ENCODE data around the gene DIPK1C. TPM values are rescaled to one million over a fixed set of nuclear protein-coding genes. Genes with fewer than 3 reads are reported as not detected.
A peak's percentile ranks its signal among the peaks of the same experiment; 100 is the strongest.
"Not testable (repeated sequence)": the region's sequence is repeated elsewhere in the genome, so short reads cannot be mapped to it uniquely, and the experiment has no call there.

DIPK1C gene
- polyA plus RNA-seq, 2 of the 4 experiments (the other 2 are of a cell fraction): not detected

DNA sequence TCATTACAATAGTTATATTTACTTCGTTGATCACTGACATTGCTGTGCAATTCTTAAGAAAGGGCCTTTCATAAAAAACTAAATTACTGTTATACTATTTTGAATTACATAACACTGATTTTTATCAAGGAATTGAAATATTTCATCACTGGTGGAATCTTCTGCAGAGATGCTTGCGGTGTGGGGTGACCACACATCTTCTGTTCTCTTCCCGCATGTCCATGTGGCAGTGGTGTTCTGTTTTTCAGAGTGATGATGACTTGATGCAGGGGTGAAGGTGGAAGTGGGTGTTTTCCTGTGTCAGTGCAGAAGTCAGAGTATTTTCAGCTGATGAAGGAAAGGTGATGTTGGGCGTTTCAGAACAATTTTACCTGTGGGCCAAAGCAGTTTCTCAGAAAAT lies 46.0 kb upstream of the DIPK1C start:
- ATAC-seq (no peak), FAIRE-seq (no peak)
- POLR2A ChIA-PET: no interaction called here

DNA sequence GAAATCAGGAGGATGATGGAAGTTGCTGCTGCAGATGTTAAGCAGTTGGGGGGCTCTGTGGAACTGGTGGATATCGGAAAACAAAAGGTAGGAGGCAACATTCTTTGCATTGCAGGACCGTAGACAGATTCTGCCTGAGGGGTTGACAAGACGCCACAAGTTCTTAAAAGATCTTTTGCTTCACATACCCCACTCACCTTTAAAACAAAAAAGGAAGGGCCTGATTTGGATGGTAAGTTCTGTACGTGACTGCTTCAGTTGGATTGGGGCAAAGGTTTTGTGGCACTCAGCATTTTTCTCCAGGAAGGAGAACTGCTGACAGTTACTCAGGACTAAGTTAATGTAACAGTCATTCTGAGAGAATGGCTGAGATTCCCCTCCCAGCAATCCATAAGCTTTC lies 44.3 kb upstream of the DIPK1C start:
- Histone ChIP-seq H3K4me2 (no peak overlapping the region), H3K27ac (no peak overlapping the region), H3K9me3 (no peaks in the 10 kb centered on the region), H3K4me1 (peaks cover 6% of the 10 kb centered on the region; the same call in 1 of the 3 replicates), H3K4me3 (no peak overlapping the region)
- FAIRE-seq (no peak), ATAC-seq (no peak), DNase-seq (ENCODE audit: low read depth in 1 of 2, low spot score in 1 of 2) (no peak)
- ChIA-PET CTCF (no interaction called here), POLR2A (no interaction called here)
- TF ChIP-seq, protein P1, sequence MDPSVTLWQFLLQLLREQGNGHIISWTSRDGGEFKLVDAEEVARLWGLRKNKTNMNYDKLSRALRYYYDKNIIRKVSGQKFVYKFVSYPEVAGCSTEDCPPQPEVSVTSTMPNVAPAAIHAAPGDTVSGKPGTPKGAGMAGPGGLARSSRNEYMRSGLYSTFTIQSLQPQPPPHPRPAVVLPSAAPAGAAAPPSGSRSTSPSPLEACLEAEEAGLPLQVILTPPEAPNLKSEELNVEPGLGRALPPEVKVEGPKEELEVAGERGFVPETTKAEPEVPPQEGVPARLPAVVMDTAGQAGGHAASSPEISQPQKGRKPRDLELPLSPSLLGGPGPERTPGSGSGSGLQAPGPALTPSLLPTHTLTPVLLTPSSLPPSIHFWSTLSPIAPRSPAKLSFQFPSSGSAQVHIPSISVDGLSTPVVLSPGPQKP (IDR thresholded peaks at IDR 0.05; ENCODE audit: low read depth, low read length): no peak
- TF ChIP-seq MAFK (IDR thresholded peaks at IDR 0.05; ENCODE audit: partially characterized antibody): peak; percentile 40
- 91% methylated on average over 4 of the region's 4 CpGs for WGBS (ENCODE audit: missing lambda C conversion rate)

More for the DNA sequence above, 46.0 kb upstream of the DIPK1C start:
- no peak overlapping the region for H3K4me2 ChIP-seq
- CTCF ChIA-PET: interaction anchor here (0.6 kb wide), 1 partner anchor 27 kb away, joined by 3 read pairs; no protein-coding TSS in a partner anchor
- H3K9me3 ChIP-seq: no peaks in the 10 kb centered on the region
- H3K4me3 ChIP-seq: no peak overlapping the region
- no peaks in the 10 kb centered on the region for H3K4me1 ChIP-seq
- no peak overlapping the region for H3K27ac ChIP-seq
- no peak for DNase-seq (ENCODE audit: low read depth in 1 of 2, low spot score in 1 of 2)
- 98% methylated on average over 4 of the region's 4 CpGs for WGBS (ENCODE audit: missing lambda C conversion rate)
- TF ChIP-seq, protein P2, sequence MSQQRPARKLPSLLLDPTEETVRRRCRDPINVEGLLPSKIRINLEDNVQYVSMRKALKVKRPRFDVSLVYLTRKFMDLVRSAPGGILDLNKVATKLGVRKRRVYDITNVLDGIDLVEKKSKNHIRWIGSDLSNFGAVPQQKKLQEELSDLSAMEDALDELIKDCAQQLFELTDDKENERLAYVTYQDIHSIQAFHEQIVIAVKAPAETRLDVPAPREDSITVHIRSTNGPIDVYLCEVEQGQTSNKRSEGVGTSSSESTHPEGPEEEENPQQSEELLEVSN (IDR thresholded peaks at IDR 0.05; ENCODE audit: borderline replicate concordance, low read depth): no peak
- TF ChIP-seq CBX8 (IDR thresholded peaks at IDR 0.05) (no peak), ZC3H11A (IDR thresholded peaks at IDR 0.05) (no peak), CBX2 (IDR thresholded peaks at IDR 0.05; ENCODE audit: borderline replicate concordance, low read depth) (no peak), MAFK (IDR thresholded peaks at IDR 0.05; ENCODE audit: partially characterized antibody) (no peak), RAD21 (conservative IDR thresholded peaks at IDR 0.05 in 1 of 2, IDR thresholded peaks at IDR 0.05 in 1 of 2) (no peak), EP300 (IDR thresholded peaks at IDR 0.05) (no peak), POLR2A (IDR thresholded peaks at IDR 0.05; ENCODE audit: low read length) (no peak), EHMT2 (IDR thresholded peaks at IDR 0.05; ENCODE audit: low read depth) (no peak), FOSB (CRISPR knock-in tag; IDR thresholded peaks at IDR 0.05) (no peak), HOXB5 (CRISPR knock-in tag; IDR thresholded peaks at IDR 0.05) (no peak), HDAC2 (IDR thresholded peaks at IDR 0.05) (no peak), BHLHE40 (IDR thresholded peaks at IDR 0.05; ENCODE audit: low read depth, low read length) (no peak), EHF (CRISPR knock-in tag; IDR thresholded peaks at IDR 0.05) (no peak), SMC3 (IDR thresholded peaks at IDR 0.05) (no peak), NFE2L2 (conservative IDR thresholded peaks at IDR 0.05; ENCODE audit: low read length) (no peak)
- TF ChIP-seq, protein P3, sequence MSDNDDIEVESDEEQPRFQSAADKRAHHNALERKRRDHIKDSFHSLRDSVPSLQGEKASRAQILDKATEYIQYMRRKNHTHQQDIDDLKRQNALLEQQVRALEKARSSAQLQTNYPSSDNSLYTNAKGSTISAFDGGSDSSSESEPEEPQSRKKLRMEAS (IDR thresholded peaks at IDR 0.05): no peak
- TF ChIP-seq, protein P4, sequence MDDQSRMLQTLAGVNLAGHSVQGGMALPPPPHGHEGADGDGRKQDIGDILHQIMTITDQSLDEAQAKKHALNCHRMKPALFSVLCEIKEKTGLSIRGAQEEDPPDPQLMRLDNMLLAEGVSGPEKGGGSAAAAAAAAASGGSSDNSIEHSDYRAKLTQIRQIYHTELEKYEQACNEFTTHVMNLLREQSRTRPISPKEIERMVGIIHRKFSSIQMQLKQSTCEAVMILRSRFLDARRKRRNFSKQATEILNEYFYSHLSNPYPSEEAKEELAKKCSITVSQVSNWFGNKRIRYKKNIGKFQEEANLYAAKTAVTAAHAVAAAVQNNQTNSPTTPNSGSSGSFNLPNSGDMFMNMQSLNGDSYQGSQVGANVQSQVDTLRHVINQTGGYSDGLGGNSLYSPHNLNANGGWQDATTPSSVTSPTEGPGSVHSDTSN (IDR thresholded peaks at IDR 0.05): no peak
- TF ChIP-seq, protein P5, sequence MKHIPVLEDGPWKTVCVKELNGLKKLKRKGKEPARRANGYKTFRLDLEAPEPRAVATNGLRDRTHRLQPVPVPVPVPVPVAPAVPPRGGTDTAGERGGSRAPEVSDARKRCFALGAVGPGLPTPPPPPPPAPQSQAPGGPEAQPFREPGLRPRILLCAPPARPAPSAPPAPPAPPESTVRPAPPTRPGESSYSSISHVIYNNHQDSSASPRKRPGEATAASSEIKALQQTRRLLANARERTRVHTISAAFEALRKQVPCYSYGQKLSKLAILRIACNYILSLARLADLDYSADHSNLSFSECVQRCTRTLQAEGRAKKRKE (CRISPR knock-in tag; IDR thresholded peaks at IDR 0.05; ENCODE audit: low read depth): no peak

DNA sequence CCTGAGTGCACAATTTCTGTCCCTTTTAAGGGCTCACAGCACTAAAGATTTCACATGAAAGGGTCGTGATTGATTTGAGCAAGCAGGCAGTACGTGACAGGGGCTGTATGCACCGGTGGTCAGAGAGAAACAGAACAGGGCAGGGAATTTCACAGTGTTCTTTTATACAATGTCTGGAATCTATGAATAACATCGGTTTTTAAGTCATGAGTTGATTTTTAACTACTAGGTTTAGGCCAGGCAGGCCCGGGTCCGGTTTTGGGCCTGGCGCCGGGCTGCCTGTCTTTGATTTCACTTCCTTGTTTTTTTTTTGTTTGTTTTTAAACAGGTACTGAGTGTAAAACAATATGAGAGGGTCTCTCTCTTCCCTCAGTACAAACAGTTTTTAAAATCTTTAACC lies 43.7 kb upstream of the DIPK1C start:
- DNase-seq (ENCODE audit: low read depth in 1 of 2, low spot score in 1 of 2); H3K4me1 ChIP-seq; H3K27ac ChIP-seq; H3K9me3 ChIP-seq; H3K4me2 ChIP-seq; FAIRE-seq; ATAC-seq; CTCF ChIA-PET; POLR2A ChIA-PET; H3K4me3 ChIP-seq: not testable (repeated sequence)
- 83% methylated on average over 8 of the region's 8 CpGs for WGBS (ENCODE audit: missing lambda C conversion rate)
